SIG-M5 (cell line): Measurements from ENCODE around the gene ASPG.

Experiments
- DNase-seq: peaks from one replicate; lab custom pipeline; 2025; lab: John Stamatoyannopoulos, UW

ASPG gene

DNA sequence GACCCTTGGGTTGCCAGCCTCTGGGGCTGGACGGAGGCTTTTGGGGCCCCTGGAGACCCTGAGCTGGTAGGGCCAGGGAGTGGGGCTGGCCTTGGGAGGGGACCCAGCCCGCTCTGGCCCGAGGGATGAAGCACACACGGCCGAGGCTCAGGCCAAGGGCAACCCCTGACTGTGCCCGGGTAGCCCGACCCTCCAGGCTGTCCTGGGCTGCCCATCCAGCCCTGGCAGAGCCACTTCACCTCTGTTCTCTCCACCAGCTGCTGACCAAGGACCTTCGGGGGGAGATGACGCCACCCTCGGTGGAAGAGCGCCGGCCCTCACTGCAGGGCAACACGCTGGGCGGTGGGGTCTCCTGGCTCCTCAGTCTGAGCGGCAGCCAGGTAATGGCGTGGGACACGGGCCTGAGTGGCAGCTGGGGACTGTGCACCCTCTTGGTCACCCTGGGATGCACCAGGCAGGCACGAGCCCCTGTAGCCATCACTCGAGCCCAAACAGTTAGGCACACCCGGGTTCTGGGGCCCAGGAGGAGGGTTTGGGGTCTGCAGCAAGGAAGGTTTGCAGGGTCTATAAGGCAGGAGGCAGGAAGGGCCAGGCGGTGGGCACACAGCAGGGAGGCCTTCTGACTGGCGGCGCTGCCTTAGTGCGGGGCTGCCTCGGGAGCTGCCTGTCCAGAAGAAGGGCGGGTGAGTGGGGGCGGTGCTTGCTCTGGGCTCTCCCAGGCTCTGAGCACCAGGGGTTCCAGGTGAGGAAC, 19.7 kb downstream of the ASPG start:
- DNase-seq, result no peak

DNA sequence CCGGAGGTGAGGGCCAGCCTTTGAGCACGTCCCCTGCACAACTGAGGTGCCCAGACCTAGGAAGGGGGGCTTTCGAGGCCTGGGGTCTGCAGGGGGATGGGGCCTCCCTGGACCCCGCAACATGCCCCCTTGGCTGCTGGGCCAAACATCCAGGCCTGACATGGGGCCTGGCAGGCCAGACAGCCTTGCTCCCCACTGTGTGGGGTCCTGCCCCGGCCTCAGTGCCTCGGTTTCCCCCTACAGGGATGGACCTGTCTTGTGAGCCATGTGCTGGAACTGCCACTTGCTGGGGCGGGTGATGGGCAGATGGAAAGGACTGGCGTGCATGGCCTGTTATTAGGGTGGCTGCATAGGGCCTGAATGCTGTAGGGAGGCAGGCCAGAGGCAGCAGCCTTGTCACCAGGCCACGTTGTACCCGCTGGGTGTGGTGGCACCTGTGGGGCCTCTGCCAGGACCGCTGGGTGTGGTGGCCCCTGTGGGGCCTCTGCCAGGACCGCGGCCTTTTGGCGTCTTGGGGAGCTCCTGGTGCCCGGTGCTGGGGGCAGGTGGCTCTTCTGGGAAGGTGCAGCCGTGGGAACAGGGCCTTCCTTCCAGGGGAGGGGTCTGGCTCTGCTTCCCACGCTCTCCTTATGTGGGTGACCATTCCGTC, 20.4 kb downstream of the ASPG start:
- no peak for DNase-seq

- no peak for DNase-seq
Observed at GRCh38 chr14:104106471-104106991, 21.0 kb downstream of the ASPG start.

- DNase-seq, result no peak
Observed at GRCh38 chr14:104107101-104107581, 21.6 kb downstream of the ASPG start.

DNA sequence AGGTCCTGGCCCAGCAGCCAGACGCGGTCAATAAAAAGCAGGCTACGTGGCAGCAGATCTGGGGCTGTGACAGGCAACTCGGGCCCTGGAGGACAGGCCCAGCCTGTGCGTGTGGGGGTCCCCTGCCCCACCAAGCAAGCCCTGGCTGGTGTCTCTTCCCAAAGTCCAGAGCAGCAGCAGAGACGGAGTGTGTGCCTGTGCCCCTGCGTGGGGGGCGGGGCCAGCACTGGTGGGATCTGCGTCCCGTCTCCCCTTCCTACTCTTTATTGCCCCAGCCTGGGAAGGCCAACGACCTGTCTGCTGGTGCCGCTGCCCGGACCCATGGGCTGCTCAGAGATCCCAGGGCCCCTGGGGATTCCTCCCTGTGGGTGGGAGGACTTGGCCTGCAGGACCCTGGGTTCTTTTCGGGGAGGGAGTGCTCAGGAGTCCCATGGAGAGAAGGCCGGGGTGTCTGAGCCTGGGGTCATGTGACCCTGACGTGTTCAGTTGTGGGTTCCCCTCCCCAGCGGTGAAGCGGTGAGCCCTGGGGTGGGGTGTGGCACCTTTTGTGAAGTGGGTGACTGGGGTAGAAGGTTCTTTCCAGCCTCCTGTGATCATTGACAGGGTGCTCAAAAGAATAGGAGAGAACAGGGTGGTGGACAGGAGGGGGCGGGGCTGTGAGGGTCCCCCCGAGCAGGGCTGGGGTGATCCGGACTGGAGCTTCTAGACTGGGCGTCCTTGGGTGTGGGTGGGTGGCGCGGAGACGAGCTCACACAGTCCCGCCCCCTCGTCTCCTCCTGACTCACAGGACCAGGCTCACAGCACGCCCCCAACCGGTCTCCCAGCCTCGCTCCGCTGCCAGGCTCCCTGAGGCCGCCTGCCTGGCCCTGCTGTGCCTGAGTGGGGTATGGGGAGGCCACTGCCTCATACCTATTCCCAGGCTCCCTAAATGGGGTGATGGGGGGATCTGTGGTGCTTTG, 22.4 kb downstream of the ASPG start:
- no peak for DNase-seq

GRCh38 chr14:104108570-104109541, 23.4 kb downstream of the ASPG start:
- DNase-seq, result no peak

DNA sequence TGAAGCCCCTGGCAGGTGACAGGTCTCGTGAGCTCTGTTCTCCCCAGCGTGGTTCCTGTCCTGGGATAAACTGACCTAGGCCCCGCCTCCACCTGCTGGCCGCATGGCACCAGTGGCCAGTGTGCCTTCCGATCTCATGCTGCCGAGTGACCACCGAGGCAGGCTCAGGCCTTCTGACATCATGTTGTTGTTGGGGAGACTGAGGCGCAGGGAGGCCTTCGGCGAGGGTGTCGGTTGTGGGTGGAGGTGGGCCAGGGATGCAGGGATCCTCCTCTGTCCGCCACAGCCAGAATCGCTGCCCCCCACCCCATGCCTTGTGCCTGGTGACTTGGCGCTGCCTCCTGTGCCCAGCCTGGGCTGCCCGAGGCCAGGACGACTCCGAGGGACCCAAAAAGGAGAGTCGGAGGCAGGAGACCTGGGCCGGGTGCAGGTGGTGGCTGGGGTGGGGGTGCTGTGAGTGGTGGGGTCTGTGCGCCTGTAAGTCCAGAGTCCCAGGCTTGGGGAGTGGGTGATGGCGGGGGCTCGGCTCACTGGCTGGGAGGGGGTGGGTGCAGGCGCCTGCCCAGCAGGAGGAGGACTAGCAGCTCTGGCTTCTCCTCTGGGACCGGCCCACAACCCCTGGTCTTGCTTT, 24.3 kb downstream of the ASPG start:
- no peak for DNase-seq

DNA sequence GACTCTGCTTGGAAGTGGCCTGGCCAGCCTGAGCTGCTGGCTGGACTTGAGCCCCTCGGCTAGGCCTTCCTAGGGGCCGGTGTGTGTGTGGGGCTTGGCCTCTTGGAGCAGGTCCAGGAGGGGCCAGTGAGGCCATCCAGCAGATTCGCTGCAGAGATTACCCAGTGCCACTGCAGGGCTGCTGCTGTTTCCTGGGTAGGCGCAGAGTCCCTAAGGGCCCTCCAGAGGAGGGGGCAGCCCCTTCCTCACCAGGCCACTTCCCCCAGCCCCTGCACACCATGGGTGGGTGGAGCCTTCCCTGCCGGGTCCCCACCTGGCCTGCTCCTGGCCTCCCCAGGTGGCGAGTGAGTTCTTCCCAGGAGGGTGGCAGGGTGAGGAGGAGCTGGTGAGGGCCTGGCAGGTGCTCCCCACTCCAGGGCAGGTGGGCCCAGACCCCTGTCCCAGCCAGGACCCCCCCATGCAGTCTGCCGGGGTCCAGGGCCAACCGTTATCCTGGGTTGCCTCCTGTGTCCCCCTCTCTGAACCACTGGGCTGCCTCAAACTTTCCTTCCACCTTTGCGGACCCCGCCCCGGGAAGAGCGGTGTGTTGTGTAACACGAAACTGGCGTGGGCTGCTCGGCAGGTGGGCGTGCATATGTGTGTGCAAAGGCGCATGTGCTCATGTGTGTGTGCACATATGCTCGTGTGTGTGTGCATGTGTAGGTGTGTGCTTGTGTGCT, 25.1 kb downstream of the ASPG start:
- DNase-seq, result no peak

DNA sequence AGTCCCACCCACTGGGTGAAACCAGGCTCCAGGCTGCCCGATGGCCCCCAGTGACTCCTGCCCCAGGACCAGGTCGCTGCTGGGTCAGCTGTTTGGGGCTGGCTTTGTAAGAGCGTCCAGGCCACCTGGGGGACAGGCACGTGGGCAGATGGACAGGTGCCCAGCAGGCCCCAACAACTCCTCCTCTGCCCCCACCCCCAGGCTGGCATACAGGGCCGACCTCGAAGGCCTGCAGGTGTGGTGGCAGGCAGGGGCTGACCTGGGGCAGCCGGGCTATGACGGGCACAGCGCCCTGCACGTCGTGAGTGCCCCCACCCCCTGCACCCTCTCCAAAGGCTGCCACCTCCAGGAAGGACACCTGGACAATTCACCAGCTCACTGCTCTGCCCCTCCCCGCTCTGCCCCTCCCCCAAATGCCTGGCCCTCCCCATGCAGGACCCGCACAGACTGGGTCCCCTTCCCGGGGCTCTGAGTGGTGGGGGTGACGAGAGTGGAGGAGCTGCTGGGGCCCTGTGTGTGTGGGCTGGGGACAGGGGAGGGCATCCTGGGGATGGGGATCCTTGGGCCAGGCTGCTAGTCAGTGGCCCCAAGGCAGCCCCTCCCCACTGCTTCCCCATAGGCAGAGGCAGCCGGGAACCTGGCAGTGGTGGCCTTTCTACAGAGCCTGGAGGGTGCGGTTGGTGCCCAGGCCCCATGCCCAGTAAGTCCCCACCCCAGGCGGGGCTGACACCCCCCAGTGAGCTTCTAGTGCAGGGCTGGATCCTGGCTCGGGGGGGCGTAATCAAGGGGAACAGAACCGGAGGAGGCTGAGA, 26.0 kb downstream of the ASPG start:
- no peak for DNase-seq

DNA sequence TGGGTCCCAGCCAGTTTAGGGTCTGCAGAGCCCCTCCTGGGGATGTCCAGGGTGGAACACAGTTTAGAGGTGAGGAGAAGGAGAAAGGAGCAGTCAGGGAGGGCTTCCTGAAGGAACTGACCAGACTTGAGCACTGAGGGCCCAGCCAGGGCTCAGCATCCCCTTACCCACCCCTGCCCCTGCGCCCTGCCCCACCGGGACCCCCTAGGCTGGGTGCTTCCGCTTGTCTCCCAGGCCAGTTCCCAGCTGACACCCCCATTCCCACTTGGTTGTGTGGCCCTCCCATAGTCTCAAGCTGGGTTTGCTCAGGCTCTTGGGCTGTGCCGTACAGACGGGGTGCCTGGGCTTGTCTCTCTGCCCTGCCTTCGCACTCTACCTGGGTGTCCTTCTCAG, 26.6 kb downstream of the ASPG start:
- no peak for DNase-seq

- DNase-seq, result no peak
Observed at GRCh38 chr14:104112609-104113571, 27.4 kb downstream of the ASPG start.

GRCh38 chr14:104113631-104114420, 28.3 kb downstream of the ASPG start:
- no peak for DNase-seq

- no peak for DNase-seq
Observed at GRCh38 chr14:104114421-104115130, 29.1 kb downstream of the ASPG start.

DNA sequence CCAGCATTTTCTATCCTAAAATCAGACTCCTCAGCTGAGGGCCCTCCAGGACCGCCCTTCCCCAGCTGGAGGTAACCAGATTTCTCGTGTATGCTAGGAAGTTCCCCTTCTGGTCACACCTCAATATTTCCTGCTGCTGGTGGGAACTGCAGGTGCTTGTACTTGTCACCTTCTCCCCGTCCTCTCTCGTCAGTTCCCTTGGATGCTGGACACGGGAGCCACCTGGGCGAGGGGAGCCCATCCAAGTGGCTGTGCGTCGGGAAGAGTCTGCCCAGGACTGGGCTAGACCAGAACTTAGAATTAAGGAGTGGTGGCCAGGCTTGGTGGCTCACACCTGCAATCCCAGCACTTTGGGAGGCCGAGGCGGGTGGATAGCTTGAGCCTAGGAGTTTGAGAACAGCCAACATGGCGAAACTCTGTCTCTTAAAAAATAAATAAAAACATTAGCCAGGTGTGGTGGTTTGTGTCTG, 29.7 kb downstream of the ASPG start:
- no peak for DNase-seq

DNA sequence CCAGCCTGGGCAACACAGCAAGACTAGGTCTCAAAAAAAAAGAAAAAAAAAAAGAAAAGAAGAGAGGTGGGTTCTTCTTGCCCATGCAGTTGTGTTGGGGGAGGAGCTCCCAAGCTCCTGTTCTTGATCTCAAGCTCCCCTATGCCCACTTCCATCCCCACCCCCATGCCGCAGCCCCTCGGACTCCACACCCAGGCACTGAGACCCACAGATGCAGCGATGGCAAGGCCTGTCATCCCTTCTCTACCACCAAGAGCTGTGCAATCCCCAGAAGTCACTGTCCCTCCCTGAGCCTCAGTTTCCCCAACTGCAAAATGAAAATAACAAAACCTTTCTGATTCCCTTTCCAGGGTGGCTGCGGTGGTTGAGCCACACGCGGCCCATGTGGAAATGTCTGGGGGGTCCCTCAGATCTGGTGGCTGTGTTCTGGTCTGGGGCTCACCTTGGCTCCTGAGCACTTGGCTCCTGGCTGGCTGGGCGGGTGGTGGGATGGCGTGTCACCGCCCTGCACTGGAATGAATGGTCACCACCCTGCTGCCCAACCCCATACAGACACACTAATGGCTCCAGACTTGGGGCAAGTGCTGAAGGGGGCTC, 30.3 kb downstream of the ASPG start:
- DNase-seq, result no peak

DNA sequence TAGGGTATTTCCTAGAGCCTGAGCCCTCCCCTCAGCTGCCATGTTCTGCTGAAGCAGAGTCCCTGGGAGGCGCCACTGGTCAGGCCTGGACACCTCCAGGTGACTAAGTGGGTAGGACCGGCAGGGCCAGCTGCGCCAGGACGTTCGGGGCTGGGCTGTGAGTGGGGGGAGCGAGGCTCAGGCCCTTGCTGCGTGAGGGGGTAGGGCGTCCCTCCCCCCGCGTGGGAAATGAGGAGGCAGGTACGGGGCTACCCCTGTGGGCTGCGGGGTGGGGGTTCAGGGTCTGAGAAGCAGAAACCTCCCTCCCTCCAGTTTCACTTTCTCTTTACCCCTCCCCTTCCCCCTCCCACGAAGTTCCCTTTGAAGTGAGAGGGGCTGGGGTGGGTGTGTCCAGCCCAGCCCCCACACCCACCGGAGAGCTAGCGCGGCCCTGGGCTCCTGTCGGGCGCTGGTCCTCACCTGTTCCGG, 30.8 kb downstream of the ASPG start:
- DNase-seq, result no peak
